Measurements from ENCODE around the gene PSMD4.

DNA sequence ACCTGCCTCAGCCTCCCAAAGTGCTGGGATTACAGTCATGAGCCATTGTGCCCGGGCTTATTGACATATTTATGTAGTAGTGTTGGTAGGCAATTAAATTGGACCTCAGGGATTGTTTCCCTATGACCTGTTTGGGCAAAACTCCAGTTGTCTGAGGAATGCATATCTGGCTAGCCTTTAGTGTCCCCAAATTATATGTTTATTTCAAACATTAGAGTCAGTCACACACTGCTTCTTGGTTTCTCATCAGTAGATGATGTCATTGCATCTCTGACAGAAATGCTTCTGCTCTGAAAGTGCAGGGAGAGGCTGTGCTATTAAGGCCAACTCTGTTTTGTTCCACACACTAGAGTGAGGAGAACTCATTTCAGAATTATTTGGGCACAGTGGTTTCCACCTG lies 43.7 kb upstream of the PSMD4 start:
- TF ChIP-seq RAD21 (IDR thresholded peaks at IDR 0.05 in 1 of 2, conservative IDR thresholded peaks at IDR 0.05 in 1 of 2; ENCODE audit: low read depth in 2 of 2, low read length in 2 of 2), result no peak
- no peak for TF ChIP-seq KDM1A (IDR thresholded peaks at IDR 0.05; ENCODE audit: borderline replicate concordance, low read length)
- TF ChIP-seq, protein P1, sequence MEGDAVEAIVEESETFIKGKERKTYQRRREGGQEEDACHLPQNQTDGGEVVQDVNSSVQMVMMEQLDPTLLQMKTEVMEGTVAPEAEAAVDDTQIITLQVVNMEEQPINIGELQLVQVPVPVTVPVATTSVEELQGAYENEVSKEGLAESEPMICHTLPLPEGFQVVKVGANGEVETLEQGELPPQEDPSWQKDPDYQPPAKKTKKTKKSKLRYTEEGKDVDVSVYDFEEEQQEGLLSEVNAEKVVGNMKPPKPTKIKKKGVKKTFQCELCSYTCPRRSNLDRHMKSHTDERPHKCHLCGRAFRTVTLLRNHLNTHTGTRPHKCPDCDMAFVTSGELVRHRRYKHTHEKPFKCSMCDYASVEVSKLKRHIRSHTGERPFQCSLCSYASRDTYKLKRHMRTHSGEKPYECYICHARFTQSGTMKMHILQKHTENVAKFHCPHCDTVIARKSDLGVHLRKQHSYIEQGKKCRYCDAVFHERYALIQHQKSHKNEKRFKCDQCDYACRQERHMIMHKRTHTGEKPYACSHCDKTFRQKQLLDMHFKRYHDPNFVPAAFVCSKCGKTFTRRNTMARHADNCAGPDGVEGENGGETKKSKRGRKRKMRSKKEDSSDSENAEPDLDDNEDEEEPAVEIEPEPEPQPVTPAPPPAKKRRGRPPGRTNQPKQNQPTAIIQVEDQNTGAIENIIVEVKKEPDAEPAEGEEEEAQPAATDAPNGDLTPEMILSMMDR (IDR thresholded peaks at IDR 0.05; ENCODE audit: control extremely low read depth in 1 of 3, insufficient read depth in 1 of 3, low read depth in 1 of 3, low read length in 3 of 3), result no peak

All from H1 (cell line).